HK-2 (cell line): ENCODE data around the gene GPR15.
"Not testable (repeated sequence)": the region's sequence is repeated elsewhere in the genome, so short reads cannot be mapped to it uniquely, and the experiment has no call there.

Experiments
- DNase-seq: peaks from one replicate; pipeline ENCODE4 v3.0.0-alpha.2; 2018; ENCODE audit not compliant: unreplicated experiment

GPR15 gene

DNA sequence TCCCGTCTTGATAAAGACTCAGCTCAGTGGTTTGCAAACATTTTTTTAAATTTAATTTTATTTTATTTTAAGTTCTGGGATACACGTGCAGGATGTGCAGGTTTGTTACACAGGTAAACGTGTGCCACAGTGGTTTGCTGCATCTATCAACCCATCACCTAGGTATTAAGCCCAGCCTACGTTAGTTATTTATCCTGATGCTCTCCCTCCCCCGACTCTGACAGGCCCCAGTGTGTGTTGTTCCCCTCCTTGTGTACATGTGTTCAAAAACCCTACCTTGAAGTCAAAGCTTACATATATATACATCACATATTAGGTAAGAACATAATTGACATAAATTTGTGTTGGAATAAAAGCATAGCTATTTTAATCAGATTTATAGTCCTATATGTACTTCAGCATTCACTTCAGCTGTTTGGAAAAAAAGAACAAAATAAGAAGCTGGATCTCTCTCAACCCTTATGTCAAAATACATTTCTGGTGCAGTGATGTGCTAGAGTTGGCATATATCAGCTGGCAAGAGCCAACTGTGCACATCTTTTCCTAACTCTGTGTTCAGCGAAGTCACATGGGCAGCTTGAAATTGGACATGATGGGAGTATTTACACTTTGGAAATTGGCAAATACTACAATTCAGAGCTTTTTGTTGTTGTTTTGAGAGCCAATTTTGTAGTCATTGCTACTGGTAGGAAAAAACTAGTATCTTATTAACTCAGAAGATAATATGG, 26.5 kb downstream of the GPR15 start:
- DNase-seq: no peak

DNA sequence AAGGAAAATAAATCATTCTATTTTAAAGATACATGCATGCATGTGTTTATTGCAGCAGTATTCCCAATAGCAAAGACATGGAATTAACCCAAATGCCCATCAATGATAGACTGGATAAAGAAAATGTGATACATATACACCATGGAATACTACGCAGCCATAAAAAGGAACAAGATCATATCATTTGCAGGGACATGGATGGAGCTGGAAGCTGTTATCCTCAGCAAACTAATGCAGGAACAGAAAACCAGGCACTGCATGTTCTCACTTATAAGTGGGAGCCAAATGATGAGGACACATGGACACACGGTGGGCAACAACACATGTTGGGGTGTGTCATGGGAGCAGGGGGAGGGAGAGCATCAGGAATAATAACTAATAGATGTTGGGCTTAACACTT, 28.0 kb downstream of the GPR15 start:
- DNase-seq: not testable (repeated sequence)

DNA sequence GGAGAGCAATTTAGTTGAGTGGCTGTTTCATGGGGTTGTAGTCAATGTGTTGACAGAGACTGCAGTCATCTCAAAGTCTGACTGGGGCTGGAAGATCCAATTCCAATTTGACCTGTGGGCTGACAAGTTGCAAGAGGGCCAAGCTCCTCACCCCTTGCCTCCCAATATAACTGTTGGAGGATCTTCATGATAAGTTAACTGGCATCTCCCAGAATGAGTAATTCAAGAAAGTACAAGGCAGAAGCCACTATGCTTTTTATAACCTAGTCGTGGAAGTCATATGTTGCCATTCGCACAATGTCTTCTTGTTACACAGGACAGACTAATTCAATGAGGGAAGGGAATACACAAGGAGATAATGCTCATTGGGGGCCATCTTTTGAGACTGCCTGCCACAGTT, 29.1 kb downstream of the GPR15 start:
- DNase-seq: no peak

DNA sequence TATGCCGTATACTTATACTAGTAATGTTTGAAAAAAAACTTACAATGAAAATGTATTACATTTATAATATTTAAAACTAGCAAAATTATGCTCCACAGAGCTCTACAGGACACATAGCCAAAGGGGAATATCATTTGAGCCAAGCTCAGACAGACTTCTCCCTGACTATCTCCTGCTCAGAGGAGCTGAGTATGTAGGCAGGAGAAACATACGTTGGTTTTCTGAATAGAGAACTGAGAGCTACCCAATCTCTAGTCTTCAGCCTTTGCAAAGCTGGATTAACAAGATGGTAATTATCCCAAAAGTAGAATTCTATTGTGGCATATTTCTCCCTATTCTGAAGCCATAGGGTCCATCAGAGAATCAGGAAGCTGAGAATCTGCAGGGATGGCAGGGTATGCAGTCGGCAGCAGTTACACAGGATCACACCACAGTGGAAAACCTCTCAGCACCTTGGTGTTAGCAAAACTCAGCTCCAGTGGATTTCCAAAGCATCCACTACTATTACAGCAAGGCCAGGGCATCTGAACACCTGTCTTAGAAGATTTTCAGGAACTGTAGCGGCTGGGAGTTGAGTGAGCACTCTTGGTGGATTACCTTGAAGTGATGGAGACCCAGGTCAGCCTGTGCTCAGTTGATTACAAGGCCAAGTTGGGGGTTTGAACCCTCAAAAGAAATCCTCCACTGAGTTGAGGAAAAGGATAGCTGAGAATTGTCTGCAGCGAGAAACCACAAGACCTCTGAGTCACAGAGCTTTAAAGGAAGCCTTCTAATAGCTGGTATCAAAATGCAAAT, 30.1 kb downstream of the GPR15 start:
- no peak for DNase-seq

DNA sequence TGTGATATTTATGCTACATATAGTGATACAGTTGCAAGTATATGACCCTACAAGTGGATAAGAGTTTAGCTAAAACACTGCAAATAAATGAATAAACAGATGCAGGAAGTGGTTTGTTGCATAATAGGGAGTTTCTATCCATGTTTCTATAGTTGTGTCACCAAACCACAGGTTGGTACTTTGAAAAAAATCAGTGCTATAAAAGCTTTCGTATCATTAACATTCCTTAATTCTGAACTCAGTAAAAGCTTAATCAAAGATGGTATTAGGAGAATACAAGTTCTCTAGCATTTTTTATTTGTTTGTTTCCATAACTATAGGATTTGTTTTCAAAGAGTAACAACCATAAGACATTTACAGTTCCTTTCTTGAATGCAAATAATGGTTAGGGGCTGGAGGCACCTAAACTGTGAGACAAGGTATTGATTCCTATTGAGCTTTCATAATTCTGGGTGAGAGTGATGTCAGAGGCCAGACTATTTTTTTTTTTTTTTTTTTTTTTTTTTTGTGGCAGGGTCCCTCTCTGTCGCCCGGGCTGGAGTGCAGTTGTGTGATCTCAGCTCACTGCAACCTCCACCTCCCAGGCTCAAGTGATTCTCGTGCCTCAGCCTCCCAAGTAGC, 32.0 kb downstream of the GPR15 start:
- DNase-seq: no peak

DNA sequence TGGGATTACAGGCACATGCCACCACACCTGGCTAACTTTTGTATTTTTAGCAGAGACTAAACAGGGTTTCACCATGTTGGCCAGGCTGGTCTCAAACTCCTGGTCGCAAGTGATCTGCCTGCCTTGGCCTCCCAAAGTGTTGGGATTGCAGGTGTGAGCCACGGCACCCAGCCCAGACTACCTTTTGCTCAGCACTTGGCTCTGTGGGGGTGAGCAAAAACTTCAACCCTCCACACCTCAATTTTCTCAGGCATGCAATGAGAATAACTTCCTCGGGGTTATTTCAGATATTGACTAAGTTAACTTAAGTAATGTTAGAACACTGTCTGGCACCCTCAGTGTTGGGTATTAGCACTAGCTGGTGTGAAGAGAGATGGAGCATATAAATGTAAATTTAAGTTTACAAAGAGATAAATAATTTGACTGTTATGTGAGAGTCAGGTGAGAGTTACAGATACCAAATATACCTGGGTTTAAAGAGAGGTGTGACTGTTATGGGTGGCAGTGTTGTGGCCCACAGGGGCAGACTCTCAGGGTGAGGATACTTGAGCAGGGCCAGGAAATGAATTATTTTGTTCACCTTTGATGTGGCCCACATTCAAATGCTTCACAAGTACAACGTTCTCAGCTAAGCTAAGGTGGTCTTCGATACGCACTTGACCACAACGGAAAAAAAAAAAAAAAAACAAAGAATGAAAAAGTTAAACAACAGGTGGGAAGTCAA, 32.7 kb downstream of the GPR15 start:
- DNase-seq: no peak

DNA sequence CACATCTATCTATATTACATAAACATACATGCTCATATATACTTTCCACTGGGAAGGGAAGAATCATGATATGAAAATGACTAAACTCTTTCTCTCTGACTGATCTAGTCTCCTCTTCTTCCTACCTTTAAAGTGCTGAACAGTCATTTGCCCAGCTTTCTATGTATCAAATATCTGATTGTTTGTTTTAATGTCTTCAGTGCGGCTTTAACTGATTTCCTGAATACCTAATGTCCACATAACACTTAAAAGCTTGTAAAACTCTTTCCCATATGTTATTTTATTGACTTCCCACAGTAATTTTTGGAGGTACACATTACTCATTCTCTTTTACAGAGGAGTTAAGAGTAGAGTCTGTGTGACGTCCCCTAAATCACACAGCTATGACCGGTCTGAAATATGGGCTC, 33.5 kb downstream of the GPR15 start:
- no peak for DNase-seq

DNA sequence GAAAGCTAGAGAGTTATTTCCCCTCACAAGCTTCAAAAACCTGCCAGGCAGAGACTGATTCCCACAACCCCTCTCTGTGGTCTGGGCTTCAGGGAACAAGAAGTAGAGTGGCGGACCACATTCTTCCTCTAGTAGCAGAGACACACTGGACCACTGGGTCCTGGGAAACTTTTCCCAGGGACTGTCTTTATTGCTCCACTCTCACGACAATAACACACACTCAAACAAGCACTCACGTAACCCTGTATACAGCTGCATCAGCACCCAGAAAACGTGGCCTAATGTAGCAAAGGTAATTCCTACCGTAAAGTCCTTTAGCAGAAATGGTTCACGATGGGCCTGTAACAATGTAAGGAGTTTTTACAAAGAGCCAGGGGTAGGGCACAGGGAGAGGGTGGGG, 34.1 kb downstream of the GPR15 start:
- no peak for DNase-seq

DNA sequence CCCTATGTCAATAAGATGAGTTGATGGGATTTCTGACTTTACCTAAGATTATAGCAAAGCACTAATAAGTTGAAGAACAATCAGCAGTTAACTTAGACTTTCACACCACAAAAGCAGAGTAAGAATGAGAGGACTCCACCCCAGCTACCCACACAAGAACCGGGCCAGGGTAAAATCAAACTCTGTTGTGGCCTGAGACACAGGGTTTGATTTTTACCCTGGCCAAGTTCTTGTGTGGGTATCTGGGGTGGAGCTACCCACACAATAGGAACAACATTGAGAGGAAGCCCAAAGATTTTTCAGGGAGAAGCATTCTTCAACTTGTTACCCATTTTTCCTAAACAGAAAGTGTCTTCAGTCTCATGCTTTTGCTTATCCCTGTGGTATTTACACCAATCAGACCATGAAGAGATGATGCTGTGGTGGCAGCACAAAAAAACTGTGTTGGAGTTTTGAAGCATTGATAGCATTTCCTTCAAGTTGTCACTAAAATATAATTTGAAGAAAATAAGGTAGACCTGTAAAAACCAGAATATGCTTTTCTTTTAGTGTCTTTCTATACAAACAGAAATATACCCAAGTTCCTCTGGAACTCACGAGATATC, 36.0 kb downstream of the GPR15 start:
- DNase-seq: no peak

DNA sequence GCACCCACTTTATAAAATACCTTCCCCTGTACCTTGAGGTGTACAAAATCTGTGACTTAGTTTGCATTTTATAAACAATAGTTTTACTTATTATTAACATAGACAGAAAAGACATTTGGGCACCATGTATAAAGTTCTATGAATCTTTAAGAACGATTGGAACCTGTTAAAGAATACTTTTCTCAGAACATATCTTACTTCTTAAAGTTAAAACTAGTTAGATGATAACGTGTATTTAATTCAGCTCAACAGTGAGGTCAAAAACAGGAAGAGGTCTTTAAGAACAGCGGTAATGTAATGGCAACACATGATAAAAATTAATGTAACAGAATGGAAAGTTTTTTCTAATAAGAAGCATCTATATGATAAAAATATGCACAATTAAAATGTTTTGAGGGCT, 36.6 kb downstream of the GPR15 start:
- DNase-seq: no peak

DNA sequence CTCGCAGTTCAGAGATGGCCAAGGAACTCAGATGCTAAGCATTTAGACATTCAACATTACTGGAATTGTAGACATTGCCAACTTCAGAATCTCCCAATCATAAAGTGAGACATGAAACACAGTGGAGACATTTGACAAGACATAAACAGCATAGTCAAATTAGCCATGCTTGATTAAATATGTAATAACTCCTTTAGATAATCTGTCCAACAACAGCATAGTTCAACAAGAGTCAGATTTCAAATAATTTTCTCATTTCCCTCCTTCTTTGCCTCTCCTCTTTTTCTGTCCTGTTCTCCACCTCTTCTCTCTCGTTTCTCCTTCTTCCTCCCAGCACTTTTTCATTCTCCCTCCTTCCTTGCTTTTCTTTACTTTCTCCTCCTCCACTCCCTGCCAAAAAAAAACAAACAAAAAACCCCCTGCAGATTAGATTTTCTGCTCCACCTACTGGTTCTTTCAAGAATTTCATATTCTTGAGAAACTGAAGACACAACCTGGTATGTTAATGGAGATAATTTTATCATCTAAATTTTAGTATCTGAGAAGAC, 41.5 kb downstream of the GPR15 start:
- DNase-seq: no peak

DNA sequence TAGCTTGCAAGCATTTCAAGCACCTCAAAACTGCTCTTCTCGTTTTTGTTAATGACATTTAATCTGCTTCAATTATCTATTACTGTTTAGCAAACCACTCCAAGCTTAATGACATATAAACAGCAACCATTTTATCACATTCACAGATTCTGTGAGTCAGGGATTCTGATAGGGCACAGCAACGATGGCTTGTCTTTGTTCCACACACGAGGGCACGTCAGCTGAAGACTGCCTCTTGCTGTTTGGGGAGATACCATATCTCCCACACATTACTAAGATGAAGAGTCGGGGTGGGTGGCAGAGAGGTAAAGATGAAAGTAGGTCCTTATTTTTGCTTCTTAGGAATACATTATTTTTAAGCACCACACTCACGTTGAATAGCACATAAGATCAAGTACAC, 42.4 kb downstream of the GPR15 start:
- no peak for DNase-seq

DNA sequence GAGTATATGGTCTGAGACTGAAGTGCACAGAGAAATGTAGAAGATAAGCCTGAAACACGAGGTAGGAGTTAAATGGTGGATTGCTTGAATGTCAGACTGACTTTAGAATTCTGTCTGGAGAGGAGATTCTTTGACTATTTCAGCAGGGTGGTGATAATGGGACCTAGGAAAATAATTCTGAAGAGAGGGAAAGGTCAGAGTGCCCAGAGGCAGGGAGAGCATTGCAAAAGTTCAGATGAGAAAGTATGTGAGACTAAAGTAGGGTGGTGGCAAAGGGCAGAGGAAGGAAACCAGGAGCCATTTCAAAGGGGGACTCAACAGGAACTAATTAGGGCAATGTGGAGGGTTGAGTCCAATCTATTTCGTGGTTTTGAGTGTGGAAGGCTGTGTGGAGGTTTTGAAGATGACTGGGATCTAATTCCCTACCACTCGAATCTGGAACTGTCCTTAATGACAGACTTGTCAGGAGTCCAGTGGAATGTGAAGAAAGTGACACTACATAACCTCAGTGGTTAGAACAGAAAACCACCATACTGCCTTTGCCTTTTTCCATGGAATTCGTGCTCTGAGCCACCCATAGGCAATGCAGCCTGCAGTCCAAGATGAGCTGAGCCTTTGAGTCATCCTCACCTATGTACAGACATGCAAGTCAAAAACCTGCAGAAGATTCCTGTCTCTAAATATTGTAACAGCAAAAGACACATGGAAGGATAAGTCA, 45.6 kb downstream of the GPR15 start:
- DNase-seq: peak; percentile 28

DNA sequence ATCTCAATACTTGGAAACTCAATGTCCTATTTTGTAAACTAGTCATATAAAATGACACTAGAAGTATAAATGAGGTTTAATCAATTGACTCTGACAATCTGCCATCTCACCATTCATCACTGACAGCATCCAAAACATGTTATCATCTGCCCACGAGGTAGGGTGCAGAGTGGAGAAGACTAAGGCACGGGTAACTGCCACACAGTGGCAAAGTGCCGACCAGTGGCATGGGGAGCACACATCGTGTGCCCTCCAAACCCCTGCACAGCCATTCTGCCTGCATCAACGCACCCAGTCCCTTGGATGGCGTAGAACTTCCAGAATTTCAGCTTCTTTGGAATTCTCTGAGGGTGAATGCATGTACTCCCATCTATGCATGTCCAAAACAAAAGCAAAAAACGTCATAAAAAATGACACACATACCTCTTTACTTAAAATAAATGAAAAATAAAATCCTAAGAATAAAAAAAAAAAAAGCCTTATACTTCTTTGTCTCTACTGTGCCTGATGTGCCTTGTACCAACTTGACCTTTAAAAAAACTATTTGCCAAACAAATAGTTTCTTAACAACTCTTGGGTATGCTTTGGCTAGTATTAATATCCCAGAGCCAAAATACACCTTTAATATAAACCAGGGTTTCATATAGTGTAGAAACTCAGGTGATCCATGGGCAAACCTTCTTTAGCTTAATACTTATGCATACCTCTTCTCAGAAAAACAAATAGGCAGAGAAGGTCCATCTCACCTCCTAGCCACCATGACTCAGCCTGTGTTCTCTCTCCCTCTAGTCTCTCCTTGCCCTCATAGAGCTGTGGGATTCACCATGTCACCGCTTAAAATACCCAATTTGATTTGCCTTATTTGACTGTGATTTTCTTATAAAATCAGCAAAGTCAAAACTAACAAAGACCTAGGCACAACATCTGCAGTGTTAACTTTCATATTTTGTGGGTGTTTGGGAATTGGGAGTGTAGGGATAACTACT, 48.9 kb downstream of the GPR15 start:
- no peak for DNase-seq

DNA sequence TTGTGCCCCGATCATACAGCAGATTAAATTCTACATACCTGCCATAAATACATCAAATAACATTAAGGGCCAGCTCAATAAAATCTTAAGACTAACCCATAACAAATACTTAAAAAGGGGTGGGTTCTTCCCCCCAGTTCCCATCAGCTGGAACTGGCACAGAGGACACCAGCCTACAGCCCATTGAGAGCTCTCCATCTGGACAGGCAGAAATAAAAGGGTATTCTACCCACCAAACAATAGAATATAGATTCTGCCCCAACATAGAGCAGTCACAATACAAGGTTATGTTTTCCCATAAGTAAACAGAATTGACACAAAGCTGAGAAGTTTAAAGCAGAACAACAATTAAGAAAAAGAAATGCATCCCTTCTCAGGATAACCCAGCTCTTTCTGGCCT, 49.7 kb downstream of the GPR15 start:
- DNase-seq: no peak

DNA sequence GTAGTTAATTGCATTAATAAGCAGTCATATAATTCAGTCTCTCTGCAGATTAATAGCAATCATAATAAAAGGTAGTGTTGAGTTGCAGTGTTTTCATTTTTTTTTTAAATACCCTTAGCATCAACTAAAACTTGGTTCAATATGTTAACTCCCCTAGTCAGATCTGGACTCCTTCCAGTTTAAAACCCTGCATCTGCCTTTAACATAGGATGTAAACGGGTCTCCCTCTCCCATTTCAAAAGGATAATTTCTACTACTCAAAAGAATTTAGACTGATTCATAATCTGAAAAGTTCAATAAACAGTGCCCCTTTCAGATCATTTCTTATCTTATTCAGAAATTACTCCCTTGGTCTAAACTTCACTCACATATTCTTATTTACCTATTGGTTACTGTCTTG, 50.3 kb downstream of the GPR15 start:
- no peak for DNase-seq

DNA sequence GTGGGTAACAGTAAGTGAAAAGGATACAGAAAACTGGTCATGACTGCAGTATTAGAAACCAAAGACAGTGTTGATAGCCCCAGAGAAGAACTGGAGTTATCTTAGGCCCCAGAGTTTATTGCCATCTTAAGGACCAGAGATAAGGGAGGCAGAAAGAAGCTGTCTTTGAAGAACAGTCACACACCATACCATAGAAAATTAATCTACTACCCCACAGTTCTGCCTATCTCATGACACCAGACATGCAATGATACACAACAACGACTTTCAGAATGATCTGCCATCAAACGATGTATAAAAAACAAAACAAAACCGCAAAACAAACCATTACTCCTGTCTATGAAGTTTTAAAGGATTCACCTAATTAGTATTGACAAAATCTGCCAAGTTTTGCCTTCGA, 52.0 kb downstream of the GPR15 start:
- DNase-seq: no peak
